HG03439 (cell line): Measurements from ENCODE around the gene SLC12A5.

Source experiments
- ATAC-seq: cut with Tn5 transposase; IDR thresholded peaks from one replicate; pipeline ENCODE4 v1.9.1; 2021; ENCODE audit warnings: mild to moderate bottlenecking, moderate library complexity; ENCODE audit not compliant: unreplicated experiment

Gene SLC12A5

DNA sequence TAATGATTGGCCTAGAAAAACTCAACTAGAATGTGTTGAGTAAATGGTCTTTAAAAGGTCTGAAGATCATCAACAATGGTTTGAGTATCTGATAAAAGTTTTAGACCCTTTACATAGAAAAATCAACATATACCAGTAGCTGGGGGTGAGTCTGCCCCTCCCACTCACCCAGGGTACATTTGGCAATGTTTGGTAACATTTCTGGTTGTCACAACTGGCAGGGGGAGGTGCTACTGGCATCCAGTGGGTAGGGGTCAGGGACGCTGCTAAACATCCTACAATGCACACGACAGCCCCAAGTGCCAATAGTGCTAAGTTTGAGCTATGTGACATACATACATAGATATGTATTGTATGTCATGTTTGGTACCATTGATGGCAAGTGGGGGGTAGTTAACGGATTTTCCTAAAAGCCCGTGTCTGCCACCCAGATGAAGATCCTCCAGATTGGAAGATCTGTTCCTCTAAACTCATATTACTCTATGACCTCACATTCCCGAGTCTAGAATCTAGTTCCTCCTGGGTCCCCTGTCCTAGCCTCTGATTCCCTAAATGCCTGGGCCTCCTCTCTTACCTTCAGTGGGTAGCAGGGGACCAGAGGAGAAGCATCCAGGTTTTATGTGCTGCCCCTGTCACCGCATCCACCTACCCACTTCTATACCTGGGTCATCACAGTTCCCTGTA is 22.9 kb upstream of the SLC12A5 start:
- ATAC-seq = no peak

GRCh38 chr20:46006964-46007363 is 22.1 kb upstream of the SLC12A5 start:
- ATAC-seq = no peak

DNA sequence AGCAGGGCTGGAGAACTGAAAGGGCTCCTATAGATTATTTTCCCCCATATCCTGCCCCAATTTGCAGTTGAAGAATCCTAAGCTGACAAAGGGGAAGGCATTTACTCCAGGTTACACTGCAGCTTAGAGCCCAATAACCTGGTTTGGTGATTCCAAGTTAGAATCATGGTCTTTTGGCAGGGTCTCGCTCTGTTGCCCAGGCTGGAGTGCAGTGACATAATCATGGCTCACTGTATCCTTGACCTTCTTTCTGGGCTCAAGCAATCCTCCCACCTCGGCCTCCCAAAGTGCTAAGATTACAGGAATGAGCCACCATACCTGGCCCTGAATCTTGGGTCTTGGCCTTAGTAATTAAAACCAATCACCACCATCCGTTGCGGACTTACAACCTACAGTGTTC is 21.3 kb upstream of the SLC12A5 start:
- ATAC-seq = no peak

GRCh38 chr20:46009816-46010215 is 19.2 kb upstream of the SLC12A5 start:
- ATAC-seq = no peak

- no peak for ATAC-seq
Measured at GRCh38 chr20:46010491-46011391, 18.3 kb upstream of the SLC12A5 start.

DNA sequence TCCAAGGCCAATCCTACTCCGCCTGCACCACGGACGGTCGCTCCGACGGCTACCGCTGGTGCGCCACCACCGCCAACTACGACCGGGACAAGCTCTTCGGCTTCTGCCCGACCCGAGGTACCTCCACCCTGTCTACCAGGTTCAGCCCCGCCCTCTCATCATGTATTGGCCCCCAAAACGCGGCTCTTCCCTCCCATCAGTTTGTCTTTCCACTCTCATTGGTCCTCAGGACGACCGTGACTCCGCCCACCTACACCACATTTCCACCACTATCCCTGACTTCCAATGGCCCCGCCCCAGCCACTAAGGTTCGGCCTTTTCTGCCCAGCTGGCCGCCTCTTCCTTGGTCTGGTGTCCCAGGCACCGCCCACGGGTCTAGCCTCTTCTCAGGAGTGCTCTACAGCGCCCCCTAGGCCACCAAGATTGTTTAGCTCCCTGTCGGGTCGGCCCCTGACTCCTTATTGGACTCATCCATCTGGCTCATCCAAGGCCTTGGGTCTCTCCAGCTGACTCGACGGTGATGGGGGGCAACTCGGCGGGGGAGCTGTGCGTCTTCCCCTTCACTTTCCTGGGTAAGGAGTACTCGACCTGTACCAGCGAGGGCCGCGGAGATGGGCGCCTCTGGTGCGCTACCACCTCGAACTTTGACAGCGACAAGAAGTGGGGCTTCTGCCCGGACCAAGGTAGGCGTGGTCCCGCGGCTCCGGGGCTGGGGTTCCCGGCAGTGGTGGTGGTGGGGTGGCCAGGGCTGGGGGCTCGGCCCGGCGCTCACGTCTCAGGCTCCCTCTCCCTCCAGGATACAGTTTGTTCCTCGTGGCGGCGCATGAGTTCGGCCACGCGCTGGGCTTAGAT is 17.2 kb upstream of the SLC12A5 start:
- no peak for ATAC-seq

GRCh38 chr20:46012921-46013320 is 16.1 kb upstream of the SLC12A5 start:
- no peak for ATAC-seq

DNA sequence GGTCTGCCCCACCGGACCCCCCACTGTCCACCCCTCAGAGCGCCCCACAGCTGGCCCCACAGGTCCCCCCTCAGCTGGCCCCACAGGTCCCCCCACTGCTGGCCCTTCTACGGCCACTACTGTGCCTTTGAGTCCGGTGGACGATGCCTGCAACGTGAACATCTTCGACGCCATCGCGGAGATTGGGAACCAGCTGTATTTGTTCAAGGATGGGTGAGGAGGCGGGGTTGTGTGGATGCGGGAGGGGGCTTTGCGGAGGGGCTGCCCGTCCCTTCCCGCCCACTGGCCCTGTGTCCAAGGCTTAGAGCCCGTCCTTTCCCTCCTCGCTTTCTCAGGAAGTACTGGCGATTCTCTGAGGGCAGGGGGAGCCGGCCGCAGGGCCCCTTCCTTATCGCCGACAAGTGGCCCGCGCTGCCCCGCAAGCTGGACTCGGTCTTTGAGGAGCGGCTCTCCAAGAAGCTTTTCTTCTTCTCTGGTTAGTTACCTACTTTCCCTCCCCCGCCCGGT is 15.6 kb upstream of the SLC12A5 start:
- no peak for ATAC-seq

- no peak for ATAC-seq
Measured at GRCh38 chr20:46013829-46014516, 15.0 kb upstream of the SLC12A5 start.

DNA sequence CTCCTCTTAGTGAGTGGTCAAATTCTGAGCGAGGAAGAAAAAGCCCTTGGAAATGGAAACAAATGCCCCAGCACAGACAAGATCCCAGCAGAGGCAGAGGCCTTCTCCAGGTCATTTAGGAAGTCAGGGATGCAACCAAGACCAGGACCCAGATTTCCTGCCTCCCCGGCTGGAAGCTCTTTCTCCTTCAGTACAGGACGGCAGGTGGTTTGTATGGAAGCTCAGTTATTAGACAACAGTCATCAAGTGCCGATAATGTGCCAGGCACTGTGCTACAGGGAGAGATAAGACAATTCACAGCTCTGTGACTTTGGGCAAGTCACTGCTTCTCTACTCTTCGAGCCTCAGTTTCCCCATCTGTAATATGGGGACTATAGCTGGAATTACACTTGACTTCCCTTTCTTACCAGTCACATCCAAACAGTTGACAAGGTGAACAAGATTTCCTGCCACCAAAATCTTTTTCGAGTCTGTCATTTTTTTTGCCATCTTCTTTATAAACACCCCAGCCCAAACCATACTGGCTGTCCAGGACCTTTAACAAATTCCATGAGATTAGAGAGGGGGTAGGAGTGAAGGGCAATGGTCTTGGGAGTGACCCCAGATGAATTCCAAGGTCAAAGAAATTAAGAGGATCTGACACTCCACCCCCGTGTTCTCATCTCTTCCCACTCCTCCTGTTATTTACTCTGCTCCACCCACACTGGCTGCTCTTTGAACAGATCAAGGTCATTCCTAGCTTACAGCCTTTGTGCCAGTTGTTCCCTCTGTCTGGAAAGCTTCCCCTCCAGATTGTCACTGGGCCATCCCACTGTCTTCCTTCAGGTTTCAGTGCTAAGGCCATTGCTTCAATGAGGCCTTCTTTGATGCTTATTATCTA is 14.3 kb upstream of the SLC12A5 start:
- no peak for ATAC-seq

DNA sequence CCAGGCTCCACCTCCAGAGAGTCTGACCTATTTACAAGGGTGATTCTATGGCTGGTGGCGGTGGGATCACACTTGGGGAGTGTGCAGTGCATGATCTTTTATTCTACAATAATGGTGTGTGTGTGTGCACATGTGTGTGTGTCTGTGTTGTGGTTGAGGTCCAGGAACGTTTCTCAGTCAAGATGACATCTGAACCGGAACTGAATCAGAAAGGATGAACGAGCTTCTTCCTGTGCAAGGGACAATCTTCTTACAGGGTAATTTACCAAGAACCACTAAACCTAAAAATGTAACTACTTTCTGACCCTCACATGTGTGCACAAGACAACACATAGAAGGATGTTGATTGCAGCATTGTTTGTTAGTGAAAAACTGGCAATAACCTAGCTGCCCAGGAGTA is 11.7 kb upstream of the SLC12A5 start:
- no peak for ATAC-seq

GRCh38 chr20:46018112-46018511 is 10.9 kb upstream of the SLC12A5 start:
- ATAC-seq = no peak

DNA sequence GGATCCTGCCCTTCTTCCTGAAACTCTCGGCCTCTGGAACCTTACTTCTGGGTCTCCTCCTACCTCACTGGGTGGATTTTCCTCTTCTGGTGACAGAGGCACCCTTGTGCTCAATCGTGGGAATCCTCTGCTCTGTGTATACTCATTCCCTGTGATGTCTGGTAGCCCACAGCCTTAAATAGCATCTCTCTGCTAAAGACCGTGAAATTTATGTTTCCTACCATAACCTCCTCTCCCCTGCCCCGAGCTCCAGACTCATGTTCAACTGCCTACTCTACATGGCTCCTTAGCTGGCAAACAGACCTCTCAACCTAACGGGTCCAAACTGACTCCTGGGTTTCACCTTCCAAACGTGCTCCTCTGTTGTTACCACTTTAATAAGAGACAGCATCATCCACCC is 10.4 kb upstream of the SLC12A5 start:
- no peak for ATAC-seq

DNA sequence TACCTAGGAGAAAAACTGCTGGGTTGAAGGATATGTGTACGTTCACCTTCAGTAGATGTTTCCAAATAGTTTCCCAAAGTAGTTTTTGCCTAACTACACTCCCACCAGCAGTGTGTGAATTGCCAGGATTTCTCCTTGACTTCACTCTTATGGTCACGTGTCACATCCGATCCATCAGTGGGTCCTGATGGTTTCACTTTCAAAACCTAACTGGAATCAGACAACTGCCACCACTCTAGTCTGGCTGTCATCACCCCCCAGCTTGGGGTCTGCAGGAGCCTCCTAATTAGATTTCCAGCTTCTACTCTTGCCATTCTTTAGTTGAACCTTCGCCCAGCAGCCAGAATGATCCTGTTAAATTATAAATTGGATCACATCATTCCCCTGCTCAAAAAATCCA is 8.5 kb upstream of the SLC12A5 start:
- no peak for ATAC-seq

DNA sequence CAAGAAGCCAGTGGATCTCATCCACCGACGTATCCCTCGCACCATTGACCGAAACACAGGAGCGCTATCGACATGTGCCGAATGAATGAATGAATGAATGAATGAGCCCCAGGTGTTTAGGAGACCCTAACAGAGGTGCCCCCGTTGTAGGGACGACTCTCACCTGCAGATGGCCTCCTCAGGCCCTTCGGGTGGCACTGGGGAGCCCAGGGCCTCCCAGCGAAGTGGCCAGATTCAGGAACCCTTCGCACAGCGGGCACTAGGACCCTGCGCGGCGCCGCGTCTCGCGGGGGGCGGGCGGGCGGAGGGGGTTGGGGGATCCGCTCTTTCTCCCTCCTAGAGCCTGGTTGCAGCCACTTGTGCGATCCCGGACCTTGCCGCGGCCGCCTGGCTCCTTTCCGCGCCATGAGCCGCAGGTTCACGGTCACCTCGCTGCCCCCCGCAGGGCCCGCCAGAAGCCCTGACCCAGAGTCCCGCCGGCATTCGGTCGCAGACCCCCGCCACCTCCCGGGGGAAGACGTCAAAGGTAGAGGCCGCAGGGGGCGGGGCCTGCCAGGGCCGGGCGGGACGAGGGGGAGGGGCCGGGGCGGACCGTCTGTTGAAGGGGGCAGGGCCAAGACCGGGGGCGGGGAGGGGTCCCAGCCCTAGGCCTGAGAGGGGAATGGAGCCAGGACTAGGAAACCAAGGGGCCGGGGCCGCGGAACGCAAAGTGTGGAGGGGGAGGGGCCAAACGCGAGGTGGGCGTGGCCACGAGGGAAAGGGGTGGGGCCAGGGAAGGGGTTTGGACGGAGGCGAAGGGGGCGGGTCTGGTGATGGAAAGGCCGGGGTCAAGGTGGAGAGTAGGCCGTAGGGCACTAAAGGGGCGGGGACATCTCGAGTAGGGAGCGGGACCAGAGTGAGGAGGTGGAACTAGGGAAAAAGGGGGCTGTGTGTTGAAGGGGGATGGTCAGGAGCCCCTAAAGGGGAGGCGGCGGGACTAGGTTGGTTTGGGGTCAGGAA is 7.4 kb upstream of the SLC12A5 start:
- no peak for ATAC-seq

GRCh38 chr20:46022411-46023147 is 6.4 kb upstream of the SLC12A5 start:
- ATAC-seq = no peak

DNA sequence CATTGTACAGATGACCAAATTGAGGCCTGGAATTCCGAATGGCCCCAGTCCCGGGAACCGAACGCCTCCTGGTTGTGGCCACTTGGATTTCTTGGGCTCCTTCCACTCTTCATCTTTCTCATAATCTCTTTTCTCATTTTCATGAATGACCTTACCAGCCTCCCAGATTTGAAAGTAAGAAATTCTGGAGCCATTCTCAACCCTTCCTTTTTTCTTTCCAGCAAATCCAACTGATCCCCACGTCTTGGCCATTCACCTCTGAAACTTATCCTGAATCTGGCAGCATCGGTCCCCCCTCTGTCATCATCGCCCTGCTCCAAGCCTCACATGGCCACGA is 5.9 kb upstream of the SLC12A5 start:
- ATAC-seq = no peak

DNA sequence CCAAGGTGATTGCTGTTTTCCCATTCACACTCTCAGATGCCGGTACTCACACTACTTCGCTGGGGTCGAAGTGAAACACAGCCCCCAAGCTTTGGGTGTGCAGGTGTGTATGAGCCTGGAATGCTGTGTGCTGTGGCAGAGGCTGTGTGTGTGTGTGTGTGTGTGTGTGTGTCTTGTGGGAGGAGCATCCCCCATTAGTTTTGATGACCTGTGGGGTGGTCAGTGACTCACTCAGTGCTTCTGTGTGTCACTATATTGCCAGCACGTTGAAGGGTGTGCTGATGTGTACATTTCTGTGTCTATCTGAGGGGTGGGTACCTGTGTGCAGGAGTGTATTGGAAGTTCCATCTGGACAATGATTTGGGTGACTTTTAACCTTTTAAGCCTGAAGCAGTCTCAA is 5.0 kb upstream of the SLC12A5 start:
- no peak for ATAC-seq
